T-helper 1 cell treated with Interleukin-12 subunit alpha and Interleukin-12 subunit beta and Interleukin-4 antibody, amounts not matched to agents 30 μg/mL and 1 μg/mL, for 36 hours (primary cell): ENCODE results near the gene AGTRAP.

Source experiments
- H3K27ac Mint-ChIP-seq: one replicate; pipeline ENCODE4 v1.8.0; 2021; ENCODE audit warnings: mild to moderate bottlenecking, mixed read lengths
- H3K27me3 Mint-ChIP-seq: one replicate; pipeline ENCODE4 v1.8.0; 2021; ENCODE audit warnings: low read depth, mixed read lengths
- H3K36me3 Mint-ChIP-seq: one replicate; pipeline ENCODE4 v1.8.0; 2021; ENCODE audit warnings: low read depth, mixed read lengths
- H3K4me1 Mint-ChIP-seq: one replicate; pipeline ENCODE4 v1.8.0; 2021; ENCODE audit warnings: low read depth, mixed read lengths
- H3K4me3 Mint-ChIP-seq: one replicate; pipeline ENCODE4 v1.8.0; 2021; ENCODE audit warnings: mild to moderate bottlenecking, moderate library complexity, mixed read lengths
- H3K9me3 Mint-ChIP-seq: one replicate; pipeline ENCODE4 v1.8.0; 2021; ENCODE audit warnings: mixed read lengths

The AGTRAP gene

GRCh38 chr1:11719313-11720032, 16.5 kb upstream of the AGTRAP start:
- peaks cover 12% of the 10 kb centered on the region for H3K27me3 Mint-ChIP-seq
- peak overlapping the region; percentile 75 for H3K4me3 Mint-ChIP-seq
- H3K9me3 Mint-ChIP-seq = no peaks in the 10 kb centered on the region
- H3K36me3 Mint-ChIP-seq = peaks cover 2% of the 10 kb centered on the region
- peak overlapping the region; percentile 82 for H3K27ac Mint-ChIP-seq
- H3K4me1 Mint-ChIP-seq = peaks cover 9% of the 10 kb centered on the region

GRCh38 chr1:11720033-11720376, 15.9 kb upstream of the AGTRAP start:
- peaks cover 2% of the 10 kb centered on the region for H3K36me3 Mint-ChIP-seq
- no peaks in the 10 kb centered on the region for H3K9me3 Mint-ChIP-seq
- H3K27me3 Mint-ChIP-seq = peaks cover 12% of the 10 kb centered on the region
- peak overlapping the region; percentile 75 for H3K4me3 Mint-ChIP-seq
- no peak overlapping the region for H3K27ac Mint-ChIP-seq
- H3K4me1 Mint-ChIP-seq = peaks cover 9% of the 10 kb centered on the region

DNA sequence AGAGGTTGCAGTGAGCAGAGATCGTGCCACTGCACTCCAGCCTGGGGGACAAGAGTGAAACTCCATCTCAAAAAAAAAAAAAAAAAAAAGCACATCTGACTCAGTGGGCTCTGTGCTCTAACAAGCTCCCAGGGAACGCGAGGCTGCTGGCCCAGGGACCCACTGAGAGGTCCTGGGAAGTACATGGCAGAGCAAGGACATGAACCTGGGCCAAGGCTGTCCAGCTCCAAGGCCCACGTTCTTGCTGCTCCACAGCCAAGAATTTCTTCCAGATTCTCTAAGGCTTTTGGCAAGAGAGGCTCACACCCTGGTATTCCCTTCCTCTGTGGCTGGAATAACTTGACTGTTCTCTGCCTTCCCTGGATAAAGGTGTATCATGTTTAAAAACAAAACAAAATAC, 15.4 kb upstream of the AGTRAP start:
- Mint-ChIP-seq H3K4me1 (peaks cover 10% of the 10 kb centered on the region), H3K27me3 (peaks cover 12% of the 10 kb centered on the region), H3K4me3 (no peak overlapping the region), H3K9me3 (no peaks in the 10 kb centered on the region), H3K27ac (no peak overlapping the region), H3K36me3 (peaks cover 2% of the 10 kb centered on the region)

- Mint-ChIP-seq H3K27me3 (peaks cover 8% of the 10 kb centered on the region), H3K27ac (no peak overlapping the region), H3K4me1 (peaks cover 11% of the 10 kb centered on the region), H3K9me3 (no peaks in the 10 kb centered on the region), H3K36me3 (peaks cover 2% of the 10 kb centered on the region), H3K4me3 (no peak overlapping the region)
Measured at GRCh38 chr1:11721311-11721710, 14.6 kb upstream of the AGTRAP start.

DNA sequence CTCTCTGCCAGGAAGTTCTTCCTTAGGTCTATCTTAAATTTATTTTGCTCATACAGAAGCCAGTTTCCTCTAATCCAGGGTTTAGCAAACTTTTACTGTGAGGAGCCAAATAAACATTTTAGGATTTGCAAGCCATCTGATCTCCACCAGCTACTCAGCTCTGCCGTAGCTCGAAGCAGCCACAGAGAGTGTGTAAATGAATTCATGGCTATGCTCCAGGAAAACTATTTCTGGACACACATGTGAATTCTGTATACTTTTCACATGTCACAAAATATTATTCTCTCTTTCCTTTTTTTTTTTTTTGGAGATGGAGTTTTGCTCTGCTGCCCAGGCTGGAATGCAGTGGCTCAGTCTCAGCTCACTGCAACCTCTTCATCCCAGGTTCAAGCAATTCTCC, 13.4 kb upstream of the AGTRAP start:
- peaks cover 8% of the 10 kb centered on the region for H3K27me3 Mint-ChIP-seq
- no peaks in the 10 kb centered on the region for H3K9me3 Mint-ChIP-seq
- peaks cover 11% of the 10 kb centered on the region for H3K4me1 Mint-ChIP-seq
- no peak overlapping the region for H3K27ac Mint-ChIP-seq
- H3K36me3 Mint-ChIP-seq = peaks cover 2% of the 10 kb centered on the region
- no peak overlapping the region for H3K4me3 Mint-ChIP-seq

DNA sequence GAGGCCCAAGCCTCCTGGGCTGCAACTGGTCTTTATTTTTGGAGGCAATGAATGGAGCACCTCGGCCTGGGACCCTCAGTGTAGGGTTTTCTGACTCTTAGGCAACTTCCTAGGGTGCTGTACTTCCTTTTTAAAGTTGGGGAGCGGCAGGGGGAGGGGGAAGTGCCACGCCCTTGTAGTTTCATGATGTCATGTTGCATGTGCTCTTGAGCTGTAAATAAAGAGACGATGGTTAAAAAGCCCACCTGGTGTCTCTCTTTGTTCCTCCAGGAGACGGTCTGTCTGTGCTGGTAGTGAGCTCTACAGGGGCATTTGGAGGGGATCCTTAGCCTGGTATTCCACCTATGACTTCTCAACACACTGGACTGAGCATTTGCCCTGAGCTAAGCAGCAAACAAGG, 10.3 kb upstream of the AGTRAP start:
- H3K4me1 Mint-ChIP-seq = peaks cover 15% of the 10 kb centered on the region
- no peaks in the 10 kb centered on the region for H3K9me3 Mint-ChIP-seq
- no peak overlapping the region for H3K4me3 Mint-ChIP-seq

GRCh38 chr1:11727119-11727518, 8.8 kb upstream of the AGTRAP start:
- H3K9me3 Mint-ChIP-seq = no peaks in the 10 kb centered on the region
- H3K4me1 Mint-ChIP-seq = peaks cover 23% of the 10 kb centered on the region
- H3K27me3 Mint-ChIP-seq = peaks cover 4% of the 10 kb centered on the region
- H3K4me3 Mint-ChIP-seq = no peak overlapping the region
- H3K27ac Mint-ChIP-seq = no peak overlapping the region
- H3K36me3 Mint-ChIP-seq = no peaks in the 10 kb centered on the region

More for the DNA sequence above, 10.3 kb upstream of the AGTRAP start:
- peaks cover 2% of the 10 kb centered on the region for H3K36me3 Mint-ChIP-seq
- no peak overlapping the region for H3K27ac Mint-ChIP-seq
- H3K27me3 Mint-ChIP-seq = peaks cover 8% of the 10 kb centered on the region

DNA sequence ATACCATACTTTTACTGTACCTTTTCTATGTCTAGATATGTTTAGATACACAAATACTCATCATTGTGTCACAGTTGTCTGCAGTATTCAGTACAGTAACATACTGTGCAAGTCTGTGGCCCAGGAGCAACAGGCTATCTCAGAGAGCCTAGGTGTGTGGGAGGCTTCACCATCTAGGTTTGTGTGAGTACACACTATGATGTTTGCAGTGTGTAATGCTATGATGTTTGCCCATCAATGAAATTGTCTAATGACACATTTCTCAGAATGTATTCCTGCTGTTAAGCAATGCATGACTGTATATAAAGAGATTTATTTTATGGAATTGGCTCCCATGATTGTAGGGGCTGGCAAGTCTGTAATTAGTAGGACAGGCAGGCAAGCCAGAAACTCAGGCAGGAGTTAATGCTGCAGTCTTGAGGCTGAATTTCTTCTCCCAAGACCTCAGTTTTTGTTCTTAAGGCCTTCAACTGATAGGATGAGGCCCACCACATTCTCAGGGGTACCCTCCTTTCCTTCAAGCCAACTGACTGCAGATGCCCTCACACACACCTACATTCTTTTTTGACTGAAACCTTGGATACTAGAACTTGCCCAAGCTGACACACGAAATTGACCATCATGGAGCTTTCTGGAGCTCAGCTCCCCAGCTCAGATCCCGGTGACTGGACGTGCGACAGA, 7.7 kb upstream of the AGTRAP start:
- Mint-ChIP-seq H3K36me3 (no peaks in the 10 kb centered on the region), H3K4me1 (peaks cover 27% of the 10 kb centered on the region), H3K27ac (no peak overlapping the region), H3K9me3 (no peaks in the 10 kb centered on the region), H3K4me3 (no peak overlapping the region), H3K27me3 (peaks cover 4% of the 10 kb centered on the region)

GRCh38 chr1:11729155-11729497, 6.8 kb upstream of the AGTRAP start:
- no peaks in the 10 kb centered on the region for H3K9me3 Mint-ChIP-seq
- no peak overlapping the region for H3K27ac Mint-ChIP-seq
- H3K36me3 Mint-ChIP-seq = no peaks in the 10 kb centered on the region
- no peak overlapping the region for H3K4me3 Mint-ChIP-seq
- H3K4me1 Mint-ChIP-seq = peaks cover 30% of the 10 kb centered on the region
- H3K27me3 Mint-ChIP-seq = no peaks in the 10 kb centered on the region

- peak overlapping the region; percentile 75 for H3K27ac Mint-ChIP-seq
- H3K4me1 Mint-ChIP-seq = peaks cover 30% of the 10 kb centered on the region
Measured at GRCh38 chr1:11729498-11730428, 6.2 kb upstream of the AGTRAP start.

GRCh38 chr1:11730429-11730891, 5.5 kb upstream of the AGTRAP start:
- Mint-ChIP-seq H3K36me3 (no peaks in the 10 kb centered on the region), H3K9me3 (no peaks in the 10 kb centered on the region), H3K27me3 (no peaks in the 10 kb centered on the region), H3K4me1 (peaks cover 32% of the 10 kb centered on the region), H3K27ac (peak overlapping the region; percentile 75), H3K4me3 (peak overlapping the region; percentile 72)

More at GRCh38 chr1:11729498-11730428, 6.2 kb upstream of the AGTRAP start:
- Mint-ChIP-seq H3K36me3 (no peaks in the 10 kb centered on the region), H3K9me3 (no peaks in the 10 kb centered on the region), H3K4me3 (peak overlapping the region; percentile 72), H3K27me3 (no peaks in the 10 kb centered on the region)

GRCh38 chr1:11731691-11732283, 4.1 kb upstream of the AGTRAP start:
- Mint-ChIP-seq H3K36me3 (no peaks in the 10 kb centered on the region), H3K4me3 (peak overlapping the region; percentile 67), H3K27me3 (no peaks in the 10 kb centered on the region), H3K9me3 (no peaks in the 10 kb centered on the region), H3K4me1 (peaks cover 32% of the 10 kb centered on the region), H3K27ac (peak overlapping the region; percentile 92)

- Mint-ChIP-seq H3K4me3 (no peak overlapping the region), H3K27me3 (no peaks in the 10 kb centered on the region), H3K4me1 (peaks cover 46% of the 10 kb centered on the region), H3K27ac (no peak overlapping the region), H3K36me3 (peaks cover 3% of the 10 kb centered on the region), H3K9me3 (no peaks in the 10 kb centered on the region)
Measured at GRCh38 chr1:11733306-11733705, 2.6 kb upstream of the AGTRAP start.

DNA sequence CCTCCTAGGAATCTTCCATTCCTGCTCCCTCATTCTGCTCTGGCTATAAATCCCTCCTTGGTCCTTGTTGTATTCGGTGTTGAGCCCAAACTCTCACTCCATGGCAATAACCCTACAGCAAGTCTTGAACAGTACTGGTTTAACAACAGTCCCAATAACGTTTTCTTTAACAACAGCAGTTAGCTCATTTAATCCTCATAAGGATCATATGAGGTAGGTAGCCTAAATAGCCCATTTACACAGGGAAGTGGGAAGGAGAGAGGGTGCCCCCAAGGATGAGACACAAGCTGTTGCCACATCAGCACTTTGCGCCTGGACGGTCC, 444 bp upstream of the AGTRAP start:
- peaks cover 5% of the 10 kb centered on the region for H3K36me3 Mint-ChIP-seq
- no peaks in the 10 kb centered on the region for H3K9me3 Mint-ChIP-seq
- H3K27ac Mint-ChIP-seq = peak overlapping the region; percentile 31
- H3K27me3 Mint-ChIP-seq = no peaks in the 10 kb centered on the region
- H3K4me3 Mint-ChIP-seq = peak overlapping the region; percentile 3
- H3K4me1 Mint-ChIP-seq = peaks cover 50% of the 10 kb centered on the region
